Suprapubic skin (tissue), 4 donors: ENCODE measurements around the gene RNFT2. TPM values are rescaled to one million over a fixed set of nuclear protein-coding genes. Genes with fewer than 3 reads are reported as not detected.
A peak's percentile ranks its signal among the peaks of the same experiment; 100 is the strongest.

ENCODE experiments used
- DNase-seq, 2 donors: peaks; one replicate each; pipeline ENCODE4 v3.0.0-alpha.2; 2019; ENCODE audit warnings: low spot score in 2 of 2
- H3K27ac ChIP-seq: fragments of 200-600 bp; sonication (generic); one replicate; pipeline ENCODE4 v1.5.1; 2019
- H3K27me3 ChIP-seq: fragments of 200-600 bp; sonication (generic); one replicate; pipeline ENCODE4 v1.5.1; 2019
- H3K36me3 ChIP-seq: fragments of 200-600 bp; sonication (generic); one replicate; pipeline ENCODE4 v1.5.1; 2019
- H3K4me1 ChIP-seq: fragments of 200-600 bp; sonication (generic); one replicate; pipeline ENCODE4 v1.5.1; 2019
- H3K4me3 ChIP-seq: fragments of 200-600 bp; sonication (generic); one replicate; pipeline ENCODE4 v1.5.1; 2019; ENCODE audit warnings: mild to moderate bottlenecking
- H3K9me3 ChIP-seq: fragments of 200-600 bp; sonication (generic); one replicate; pipeline ENCODE4 v1.5.1; 2019
- EP300 ChIP-seq: sonication (generic); formaldehyde crosslinking; IDR thresholded peaks from one replicate; pipeline ENCODE4 v1.6.1; 2017; ENCODE audit warnings: antibody characterized with exemption
- POLR2A ChIP-seq, 2 donors: fragments of 450-650 bp; IDR thresholded peaks; one replicate each; pipeline ENCODE4 v1.6.1; 2017; ENCODE audit warnings: antibody characterized with exemption in 2 of 2, mild to moderate bottlenecking in 2 of 2, moderate library complexity in 2 of 2
- POLR2AphosphoS5 ChIP-seq, 3 donors: sonication (generic); formaldehyde crosslinking; IDR thresholded peaks; one replicate each; pipeline ENCODE4 v1.6.1; 2017; ENCODE audit warnings: antibody characterized with exemption in 3 of 3
- WGBS: methylation state at CpG from one replicate; pipeline ENCODE4 v1.1.5; 2018; 5-methylcytosine and 5-hydroxymethylcytosine counted together
- total RNA-seq, 4 donors: library from RNA; depleted of rRNA; stranded (reverse); fragments of >200 nt; gene quantifications; one replicate each; pipeline ENCODE4 v1.1.0, GENCODE V29; 2016
- TF ChIP-seq, protein P1 (sequence below), 2 donors: fragments of 200-600 bp in 1 of 2; fragments of 450-650 bp in 1 of 2; sonication (generic) in 1 of 2; IDR thresholded peaks; one replicate each; pipeline ENCODE4 v1.5.1; 2016 to 2019; ENCODE audit warnings: antibody characterized with exemption in 2 of 2, mild to moderate bottlenecking in 1 of 2, moderate library complexity in 1 of 2

RNFT2 gene
- total RNA-seq, 4 donors from 2014 or later = 0.40 to 1.4 (median 0.69) TPM

DNA sequence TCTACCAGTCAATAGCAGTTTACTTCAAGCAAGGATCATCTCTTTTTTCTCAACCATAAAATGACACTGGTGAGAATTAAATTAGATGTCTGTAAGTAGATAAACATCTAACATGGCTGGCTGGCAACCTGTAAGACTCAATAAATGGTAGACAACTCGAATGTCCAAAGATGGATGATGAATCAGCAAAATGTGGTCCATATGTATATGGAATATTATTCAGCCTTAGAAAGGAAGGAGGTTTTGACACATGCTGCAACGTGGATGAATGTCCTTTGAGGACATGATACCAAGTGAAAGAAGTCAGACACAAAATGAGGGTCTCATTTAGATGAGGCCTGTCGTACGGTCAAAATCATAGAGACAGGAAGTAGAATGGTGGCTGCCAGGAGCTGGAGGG, 46.5 kb upstream of the RNFT2 start:
- DNase-seq = no peak
- Histone ChIP-seq H3K4me1 (peaks cover 10% of the 10 kb centered on the region), H3K36me3 (no peaks in the 10 kb centered on the region), H3K27ac (no peak overlapping the region), H3K27me3 (peaks cover 8% of the 10 kb centered on the region), H3K9me3 (no peaks in the 10 kb centered on the region), H3K4me3 (no peak overlapping the region)
- TF ChIP-seq, protein P1, sequence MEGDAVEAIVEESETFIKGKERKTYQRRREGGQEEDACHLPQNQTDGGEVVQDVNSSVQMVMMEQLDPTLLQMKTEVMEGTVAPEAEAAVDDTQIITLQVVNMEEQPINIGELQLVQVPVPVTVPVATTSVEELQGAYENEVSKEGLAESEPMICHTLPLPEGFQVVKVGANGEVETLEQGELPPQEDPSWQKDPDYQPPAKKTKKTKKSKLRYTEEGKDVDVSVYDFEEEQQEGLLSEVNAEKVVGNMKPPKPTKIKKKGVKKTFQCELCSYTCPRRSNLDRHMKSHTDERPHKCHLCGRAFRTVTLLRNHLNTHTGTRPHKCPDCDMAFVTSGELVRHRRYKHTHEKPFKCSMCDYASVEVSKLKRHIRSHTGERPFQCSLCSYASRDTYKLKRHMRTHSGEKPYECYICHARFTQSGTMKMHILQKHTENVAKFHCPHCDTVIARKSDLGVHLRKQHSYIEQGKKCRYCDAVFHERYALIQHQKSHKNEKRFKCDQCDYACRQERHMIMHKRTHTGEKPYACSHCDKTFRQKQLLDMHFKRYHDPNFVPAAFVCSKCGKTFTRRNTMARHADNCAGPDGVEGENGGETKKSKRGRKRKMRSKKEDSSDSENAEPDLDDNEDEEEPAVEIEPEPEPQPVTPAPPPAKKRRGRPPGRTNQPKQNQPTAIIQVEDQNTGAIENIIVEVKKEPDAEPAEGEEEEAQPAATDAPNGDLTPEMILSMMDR (IDR thresholded peaks at IDR 0.05) = no peak
- TF ChIP-seq POLR2AphosphoS5 (IDR thresholded peaks at IDR 0.05) (no peak), EP300 (no peak), POLR2A (IDR thresholded peaks at IDR 0.05) (no peak)
- WGBS = 79% methylated on average over 4 of the region's 4 CpGs

- DNase-seq = no peak
- TF ChIP-seq EP300 (no peak), POLR2AphosphoS5 (IDR thresholded peaks at IDR 0.05) (no peak), POLR2A (IDR thresholded peaks at IDR 0.05) (no peak)
- TF ChIP-seq, protein P1 (IDR thresholded peaks at IDR 0.05) = no peak
- Histone ChIP-seq H3K4me3 (no peak overlapping the region), H3K9me3 (no peaks in the 10 kb centered on the region), H3K27ac (no peak overlapping the region), H3K27me3 (peaks cover 8% of the 10 kb centered on the region), H3K36me3 (no peaks in the 10 kb centered on the region), H3K4me1 (peaks cover 10% of the 10 kb centered on the region)
- 72% methylated on average over 3 of the region's 3 CpGs for WGBS
Observed at GRCh38 chr12:116692605-116693004, 45.5 kb upstream of the RNFT2 start.

GRCh38 chr12:116693286-116694227, 44.6 kb upstream of the RNFT2 start:
- Histone ChIP-seq H3K4me1 (peaks cover 10% of the 10 kb centered on the region), H3K4me3 (peak overlapping the region; percentile 38), H3K27me3 (peaks cover 8% of the 10 kb centered on the region), H3K36me3 (no peaks in the 10 kb centered on the region), H3K27ac (no peak overlapping the region), H3K9me3 (no peaks in the 10 kb centered on the region)
- TF ChIP-seq EP300 (no peak), POLR2A (IDR thresholded peaks at IDR 0.05) (no peak), POLR2AphosphoS5 (IDR thresholded peaks at IDR 0.05) (no peak)
- TF ChIP-seq, protein P1 (IDR thresholded peaks at IDR 0.05) = no peak
- WGBS = 11% methylated on average over 29 of the region's 34 CpGs
- DNase-seq = peak in 1 of 2 donors; percentile 69

DNA sequence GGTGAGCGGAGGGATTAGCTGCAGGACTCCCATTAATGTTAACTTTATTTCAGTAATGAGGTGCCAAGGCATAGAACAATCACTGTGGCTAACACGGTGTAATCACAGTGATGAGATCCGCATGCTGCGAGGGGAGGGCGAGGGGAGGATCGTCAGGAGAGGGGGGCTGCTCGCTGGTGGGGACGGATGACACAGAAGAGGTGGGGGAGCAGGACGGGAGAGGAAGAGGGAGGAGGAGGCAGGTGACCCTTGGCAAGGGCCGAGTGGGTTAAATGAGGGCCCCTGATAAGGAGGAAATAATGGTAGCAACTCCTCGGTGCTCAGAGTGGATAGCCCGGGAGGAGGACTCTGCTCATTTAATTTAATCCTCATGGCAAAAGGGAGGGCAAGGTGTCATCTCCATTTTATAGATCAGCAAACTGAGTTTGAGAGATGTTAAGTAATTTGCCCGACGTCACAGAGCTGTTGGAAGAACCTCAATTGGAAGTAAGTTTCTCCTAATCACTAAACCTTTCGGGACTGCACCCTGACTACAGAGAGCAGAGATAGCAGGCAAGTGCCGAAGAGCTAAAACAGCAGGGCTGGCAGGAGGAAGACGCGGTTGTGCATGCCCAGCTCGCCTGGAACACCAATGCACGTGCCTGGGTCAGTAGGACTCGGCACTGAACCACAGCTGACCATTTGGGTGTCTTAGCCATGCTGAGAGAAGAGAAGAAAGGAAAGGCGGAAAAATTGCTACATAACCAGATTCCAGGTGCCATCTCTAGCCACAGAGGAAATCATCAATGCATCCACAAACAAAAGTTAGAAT, 43.3 kb upstream of the RNFT2 start:
- Histone ChIP-seq H3K27ac (no peak overlapping the region), H3K27me3 (peaks cover 8% of the 10 kb centered on the region), H3K4me3 (no peak overlapping the region), H3K4me1 (peaks cover 10% of the 10 kb centered on the region), H3K9me3 (no peaks in the 10 kb centered on the region), H3K36me3 (no peaks in the 10 kb centered on the region)
- no peak for TF ChIP-seq POLR2AphosphoS5 (IDR thresholded peaks at IDR 0.05)
- TF ChIP-seq, protein P1 (IDR thresholded peaks at IDR 0.05) = no peak
- TF ChIP-seq POLR2A (IDR thresholded peaks at IDR 0.05) = no peak
- no peak for TF ChIP-seq EP300
- WGBS = 83% methylated on average over 22 of the region's 22 CpGs
- DNase-seq = no peak

DNA sequence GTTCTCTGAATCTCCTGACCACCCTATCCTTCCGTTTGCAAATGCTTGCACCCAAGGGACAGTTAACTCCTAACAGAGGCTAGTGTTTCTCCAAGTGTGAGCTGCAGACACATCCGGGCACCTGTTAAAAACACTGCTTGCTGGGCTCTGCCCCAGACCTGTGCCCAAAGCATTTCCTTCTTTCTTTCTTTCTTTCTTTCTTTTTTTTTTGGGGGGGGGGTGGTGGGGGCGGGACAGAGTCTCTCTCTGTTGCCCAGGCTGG, 42.7 kb upstream of the RNFT2 start:
- DNase-seq = no peak
- Histone ChIP-seq H3K4me1 (peaks cover 10% of the 10 kb centered on the region), H3K36me3 (no peaks in the 10 kb centered on the region), H3K9me3 (no peaks in the 10 kb centered on the region), H3K4me3 (no peak overlapping the region), H3K27me3 (peaks cover 8% of the 10 kb centered on the region), H3K27ac (no peak overlapping the region)
- no peak for TF ChIP-seq EP300
- TF ChIP-seq, protein P1 (IDR thresholded peaks at IDR 0.05) = no peak
- no peak for TF ChIP-seq POLR2A (IDR thresholded peaks at IDR 0.05)
- TF ChIP-seq POLR2AphosphoS5 (IDR thresholded peaks at IDR 0.05) = no peak
- 65% methylated on average over 3 of the region's 3 CpGs for WGBS
